RWPE1 (cell line): ENCODE results near the gene RPL35.

Experiments used
- CTCF ChIA-PET: fragments of 350-600 bp; sonication (Branson Sonifier 250); formaldehyde crosslinking; extraction: SDS; loops from one replicate; lab custom pipeline; 2021; lab: Yijun Ruan, JAX
- POLR2A ChIA-PET: fragments of 400-600 bp; formaldehyde crosslinking; extraction: SDS; loops from one replicate; lab custom pipeline; 2020; ENCODE audit warnings: antibody characterized with exemption; ENCODE audit not compliant: low non-redundant PET; lab: Yijun Ruan, JAX
- DNase-seq: peaks from one replicate; pipeline ENCODE4 v3.0.0; 2012; ENCODE audit warnings: low spot score
- H3K27ac ChIP-seq: fragments of 450-650 bp; 2 replicates; pipeline ENCODE4 v1.5.1; 2017
- TF ChIP-seq, protein P1 (sequence below): fragments of 450-650 bp; conservative IDR thresholded peaks from 2 replicates; pipeline ENCODE4 v1.5.1; 2017; ENCODE audit warnings: low read depth, mild to moderate bottlenecking

Gene RPL35

DNA sequence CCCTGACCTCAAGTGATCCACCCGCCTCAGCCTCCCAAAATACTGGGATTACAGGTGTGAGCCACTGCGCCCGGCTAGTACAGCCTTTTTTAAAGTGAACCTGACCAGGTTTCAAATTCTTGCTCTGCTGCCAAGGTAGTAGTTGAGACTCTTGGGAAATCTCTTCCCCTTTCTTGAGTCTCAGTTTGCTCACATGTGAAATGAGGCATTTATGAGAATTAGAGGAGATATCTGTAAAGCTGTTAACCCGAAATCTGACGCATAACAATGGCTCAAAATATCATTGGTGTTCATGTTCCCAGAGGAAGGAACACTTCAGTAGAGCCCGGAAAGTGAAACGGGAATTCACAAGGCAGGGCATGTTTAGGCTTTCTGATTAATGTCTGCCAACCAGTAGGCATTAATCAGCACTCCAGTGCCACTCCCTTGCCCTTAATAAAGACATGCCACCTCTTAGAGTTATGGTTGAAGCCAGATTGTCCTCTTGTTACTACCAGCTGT lies 1.7 kb upstream of the RPL35 start:
- ChIA-PET CTCF (interaction anchor here (0.6 to 2.9 kb wide), 6 partner anchors 10 to 280 kb away, joined by 3 to 27 read pairs (median 4); partner anchors contain the start of genes SCAI and WDR38), POLR2A (interaction anchor here (1.6 kb wide), 1 partner anchor 9 kb away, joined by 14 read pairs; no protein-coding TSS in a partner anchor)
- TF ChIP-seq, protein P1, sequence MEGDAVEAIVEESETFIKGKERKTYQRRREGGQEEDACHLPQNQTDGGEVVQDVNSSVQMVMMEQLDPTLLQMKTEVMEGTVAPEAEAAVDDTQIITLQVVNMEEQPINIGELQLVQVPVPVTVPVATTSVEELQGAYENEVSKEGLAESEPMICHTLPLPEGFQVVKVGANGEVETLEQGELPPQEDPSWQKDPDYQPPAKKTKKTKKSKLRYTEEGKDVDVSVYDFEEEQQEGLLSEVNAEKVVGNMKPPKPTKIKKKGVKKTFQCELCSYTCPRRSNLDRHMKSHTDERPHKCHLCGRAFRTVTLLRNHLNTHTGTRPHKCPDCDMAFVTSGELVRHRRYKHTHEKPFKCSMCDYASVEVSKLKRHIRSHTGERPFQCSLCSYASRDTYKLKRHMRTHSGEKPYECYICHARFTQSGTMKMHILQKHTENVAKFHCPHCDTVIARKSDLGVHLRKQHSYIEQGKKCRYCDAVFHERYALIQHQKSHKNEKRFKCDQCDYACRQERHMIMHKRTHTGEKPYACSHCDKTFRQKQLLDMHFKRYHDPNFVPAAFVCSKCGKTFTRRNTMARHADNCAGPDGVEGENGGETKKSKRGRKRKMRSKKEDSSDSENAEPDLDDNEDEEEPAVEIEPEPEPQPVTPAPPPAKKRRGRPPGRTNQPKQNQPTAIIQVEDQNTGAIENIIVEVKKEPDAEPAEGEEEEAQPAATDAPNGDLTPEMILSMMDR, result no peak
- peak overlapping the region; percentile 99 for H3K27ac ChIP-seq
- DNase-seq, result peak; percentile 94

DNA sequence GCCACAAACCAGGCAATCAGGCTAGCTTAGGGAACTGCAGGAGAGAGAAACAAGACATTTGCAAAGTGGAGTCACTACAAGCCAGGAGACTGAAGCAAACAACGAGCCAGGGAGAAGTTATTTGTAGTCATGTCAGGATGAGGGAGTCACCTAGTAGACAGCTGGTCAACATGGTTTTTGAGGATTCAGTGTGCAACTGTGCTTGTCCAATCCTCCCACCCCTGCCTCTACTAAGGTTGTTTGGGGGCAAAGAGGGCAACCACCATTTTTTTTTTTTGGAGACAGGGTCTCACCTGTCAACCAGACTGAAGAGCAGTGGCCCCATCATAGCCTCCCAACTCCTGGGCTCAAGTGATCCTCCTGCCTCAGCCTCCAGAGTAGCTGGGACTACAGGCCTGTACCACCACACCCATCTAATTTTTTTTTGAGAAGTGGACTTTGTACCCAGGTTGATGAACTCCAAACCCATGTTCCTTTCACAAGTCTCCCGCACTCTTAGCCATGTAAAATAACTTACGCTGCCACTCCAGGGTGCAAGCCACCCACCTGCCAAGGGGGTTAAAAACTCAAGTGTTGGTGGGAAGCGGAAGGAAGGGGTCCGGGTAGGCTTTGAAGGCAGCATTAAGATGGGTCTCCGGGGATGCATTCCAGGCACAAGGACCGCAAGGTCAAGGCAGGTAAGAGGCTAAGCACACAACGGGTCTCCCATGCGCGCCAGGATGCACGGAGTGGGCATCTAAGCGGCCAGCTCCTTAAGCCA lies 995 bp downstream of the RPL35 start:
- H3K27ac ChIP-seq, result peak overlapping the region; percentile 99
- POLR2A ChIA-PET, result interaction anchor here (0.6 to 1.7 kb wide), 6 partner anchors 9 to 447 kb away, joined by 3 to 5 read pairs (median 4); partner anchors contain the start of gene NR6A1
- DNase-seq, result no peak
- TF ChIP-seq, protein P1, result no peak
- CTCF ChIA-PET, result interaction anchor here (0.6 to 2.9 kb wide), 4 partner anchors 8 to 89 kb away, joined by 3 to 27 read pairs (median 10); partner anchors contain the start of gene WDR38

DNA sequence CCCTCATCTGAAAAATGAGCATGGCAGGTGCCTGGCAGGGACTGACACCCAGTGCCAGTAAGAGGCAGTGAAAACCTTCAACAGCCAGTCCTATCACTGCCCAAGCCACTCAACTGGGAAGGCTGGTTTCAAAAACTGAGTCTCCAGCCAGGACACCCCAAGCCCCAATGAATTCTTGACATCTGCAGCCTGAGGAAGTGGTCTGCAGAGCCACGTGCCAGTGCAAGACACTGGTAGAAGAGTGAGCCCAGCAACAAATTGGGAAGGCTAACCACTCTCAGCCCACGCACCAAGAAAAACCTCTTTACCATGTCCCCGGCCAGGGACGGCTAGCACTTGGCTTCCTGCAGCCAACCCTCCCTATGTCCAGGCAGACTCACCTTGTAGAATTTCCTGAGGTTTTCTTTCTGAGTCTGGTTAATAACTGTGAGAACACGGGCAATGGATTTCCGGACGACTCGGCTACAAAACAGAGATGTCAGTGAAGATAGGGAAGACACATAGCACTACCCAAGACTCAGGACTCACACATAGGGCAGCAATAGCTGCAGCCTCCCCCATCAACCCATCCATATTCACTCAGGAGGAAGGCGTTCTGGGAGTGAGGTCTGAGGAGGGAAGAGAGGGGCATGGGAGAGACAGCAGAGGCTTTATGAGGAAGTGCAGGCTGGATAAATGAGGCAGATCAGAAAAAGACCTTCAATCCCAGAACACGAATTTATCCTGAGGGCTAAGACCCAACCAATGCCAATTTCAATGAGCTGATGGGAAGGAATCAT lies 1.8 kb downstream of the RPL35 start:
- DNase-seq, result no peak
- ChIA-PET CTCF (interaction anchor here (2.6 kb wide), 1 partner anchor 88 kb away, joined by 16 read pairs; no protein-coding TSS in a partner anchor), POLR2A (interaction anchor here (0.6 kb wide), 1 partner anchor 446 kb away, joined by 3 read pairs; no protein-coding TSS in a partner anchor)
- H3K27ac ChIP-seq, result peak overlapping the region; percentile 99
- TF ChIP-seq, protein P1, result no peak

DNA sequence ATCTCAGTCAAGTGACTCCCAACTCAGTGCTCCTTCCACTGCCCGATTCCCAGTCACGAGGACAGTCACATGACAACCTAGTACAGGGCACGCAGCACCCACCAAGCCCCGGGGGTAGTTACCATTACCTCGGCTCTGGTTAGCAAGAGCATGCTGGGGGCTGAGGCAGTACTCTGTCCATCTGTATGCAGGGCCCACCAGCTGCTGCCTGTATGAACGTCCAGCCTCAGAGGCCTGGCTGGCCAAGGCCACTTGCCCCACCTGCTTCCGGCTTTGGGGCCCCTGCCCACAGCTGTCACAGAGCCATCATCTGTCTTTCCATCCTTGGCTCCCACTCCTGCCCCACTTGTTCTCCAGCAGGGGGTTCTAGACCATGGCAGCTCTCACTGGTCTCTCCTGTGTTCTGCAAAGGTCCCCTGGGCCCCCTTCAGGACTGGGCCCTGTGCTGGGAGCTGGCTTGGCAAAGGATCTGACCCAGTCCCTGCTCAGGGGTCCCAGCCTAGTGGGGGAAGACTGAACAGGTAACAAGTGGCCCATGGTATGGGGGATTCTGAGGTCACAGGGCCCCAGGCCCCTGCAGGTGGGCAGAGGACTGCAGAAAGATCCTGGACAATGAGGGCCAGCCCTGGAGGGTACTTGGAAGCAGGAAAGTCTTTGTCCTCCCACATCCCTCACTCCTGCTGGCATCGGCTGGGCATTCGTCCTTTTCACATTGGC lies 3.3 kb downstream of the RPL35 start:
- peak overlapping the region; percentile 99 for H3K27ac ChIP-seq
- ChIA-PET CTCF (interaction anchor here (0.5 to 1.5 kb wide), 5 partner anchors 13 to 87 kb away, joined by 3 to 8 read pairs (median 3); no protein-coding TSS in a partner anchor), POLR2A (interaction anchor here (0.5 to 1.3 kb wide), 4 partner anchors 59 to 89 kb away, joined by 3 to 8 read pairs (median 4); partner anchors contain the start of gene OLFML2A)
- no peak for DNase-seq
- TF ChIP-seq, protein P1, result no peak

DNA sequence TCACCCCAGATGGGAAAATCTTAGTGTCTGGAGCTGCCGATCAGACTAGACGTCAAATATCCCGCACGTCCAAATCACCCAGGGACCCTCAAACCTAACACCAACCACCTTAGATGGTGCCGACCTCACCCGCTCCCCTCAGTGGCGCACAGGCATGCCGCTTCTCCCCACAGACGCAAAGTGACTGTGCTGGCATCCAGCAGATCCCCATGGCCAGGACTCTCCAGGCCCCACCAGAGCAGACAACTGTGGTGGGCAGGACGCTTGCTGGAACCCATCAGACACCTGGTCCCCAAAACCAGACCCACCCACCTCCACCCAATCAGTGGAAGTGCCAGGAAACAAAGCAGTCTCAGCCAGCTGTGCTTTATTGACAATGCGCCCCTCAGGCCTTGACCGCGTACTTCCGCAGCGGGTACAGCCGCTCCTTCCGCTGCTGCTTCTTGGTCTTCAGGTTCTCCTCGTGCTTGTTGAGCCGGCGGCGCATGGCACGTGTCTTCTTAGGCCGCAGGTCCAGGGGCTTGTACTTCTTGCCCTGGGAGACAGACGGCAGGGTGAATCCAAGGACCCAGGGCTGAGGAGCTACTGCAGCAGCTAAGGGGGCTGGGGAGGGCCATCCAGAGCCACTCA lies 4.1 kb downstream of the RPL35 start:
- CTCF ChIA-PET, result interaction anchor here (0.5 to 1.5 kb wide), 4 partner anchors 14 to 83 kb away, joined by 3 to 8 read pairs (median 3); no protein-coding TSS in a partner anchor
- peak overlapping the region; percentile 99 for H3K27ac ChIP-seq
- no peak for DNase-seq
- POLR2A ChIA-PET, result interaction anchor here (1.3 kb wide), 2 partner anchors 81 to 87 kb away, joined by 4 to 8 read pairs; partner anchors contain the start of gene OLFML2A
- TF ChIP-seq, protein P1, result no peak
